ENCODE results near the gene MNX1. TPM values are rescaled to one million over a fixed set of nuclear protein-coding genes. Genes with fewer than 3 reads are reported as not detected.

Gene MNX1
- polyA plus RNA-seq, 4 donors, result 0.14 to 0.17 TPM; not detected in 2

DNA sequence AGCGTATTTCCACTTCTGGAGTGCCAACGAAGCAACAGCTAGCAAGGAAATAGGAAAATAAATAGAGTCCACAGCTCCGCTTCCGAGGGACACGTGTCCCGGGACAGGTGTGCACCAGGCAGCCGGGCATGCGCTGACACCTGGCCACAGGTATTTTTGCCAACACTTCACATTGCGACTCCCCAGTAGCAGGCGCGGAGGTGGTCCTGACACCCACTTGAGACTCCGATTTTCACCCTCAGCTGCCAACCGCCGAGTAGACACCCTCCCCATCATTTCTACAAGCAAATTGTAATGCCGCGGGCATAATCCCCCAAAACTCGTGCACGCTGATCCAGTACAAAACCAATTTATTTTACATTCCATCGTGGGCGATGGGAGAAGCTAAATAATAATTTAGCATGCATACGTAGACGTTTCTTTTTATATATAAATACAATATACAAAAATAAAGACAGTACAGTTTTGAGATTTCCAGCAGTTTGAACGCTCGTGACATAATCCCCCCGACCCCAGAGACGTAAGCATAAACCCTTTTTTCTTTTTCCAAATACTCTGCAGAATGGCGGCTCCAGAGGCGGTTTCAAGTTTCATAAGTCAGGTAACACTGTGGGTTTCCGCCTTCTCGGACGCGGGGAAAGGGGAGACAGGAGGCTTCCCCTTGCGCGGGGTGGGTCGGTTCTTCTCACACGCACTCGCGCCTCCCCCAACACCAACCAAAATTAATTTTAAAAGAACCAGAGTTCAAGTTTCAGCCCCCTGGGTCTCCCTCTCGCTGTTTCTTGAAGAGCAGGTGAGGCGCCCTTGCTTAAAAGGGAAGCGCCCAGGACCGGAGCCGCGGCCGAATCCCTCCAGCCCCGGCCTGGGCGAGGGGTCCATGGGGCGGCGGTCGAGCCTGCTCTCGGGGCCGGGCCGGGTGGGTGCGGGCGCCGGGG lies 5.7 kb downstream of the MNX1 start:
- no peak for DNase-seq (ENCODE audit: low read depth in 4 of 4, low spot score in 2 of 4)

DNA sequence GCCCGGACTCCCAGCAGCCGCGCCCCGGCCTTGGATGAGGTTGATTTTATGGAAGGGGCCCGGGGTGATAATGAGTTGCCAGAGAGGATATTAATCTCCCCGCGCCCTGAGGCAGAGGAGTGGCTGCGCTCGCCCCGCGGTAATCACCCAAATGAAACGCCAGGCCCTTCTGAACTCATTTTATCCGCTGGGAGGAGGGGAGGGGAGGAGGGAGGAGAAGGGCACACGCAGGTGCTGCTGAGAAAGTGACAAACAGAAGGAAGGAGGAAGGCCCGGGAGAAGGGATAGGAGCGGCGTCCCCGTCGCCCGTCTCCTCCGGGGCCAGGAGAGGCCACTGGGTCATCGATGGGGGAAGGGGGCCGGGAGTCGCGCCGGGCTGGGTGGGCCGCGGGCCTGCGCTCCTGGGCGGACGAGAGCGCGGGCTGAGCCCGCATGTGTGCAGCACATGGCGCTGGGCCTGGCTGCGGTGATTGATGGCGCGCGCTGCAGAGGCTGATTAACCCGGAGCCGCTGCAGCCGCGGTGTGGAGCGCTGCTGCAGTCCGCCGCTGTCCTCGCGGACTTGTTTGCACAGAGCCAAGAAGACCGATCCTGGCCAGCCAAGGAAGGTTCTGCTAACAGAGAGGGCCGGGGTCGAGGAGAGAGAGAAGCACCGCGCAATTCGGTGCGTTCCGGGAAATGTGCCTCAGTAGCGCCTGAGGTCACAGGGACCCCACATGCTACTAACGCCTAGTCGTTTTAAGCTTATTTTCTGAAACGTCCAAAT lies 6.5 kb downstream of the MNX1 start:
- DNase-seq (ENCODE audit: low read depth in 4 of 4, low spot score in 2 of 4), result no peak

DNA sequence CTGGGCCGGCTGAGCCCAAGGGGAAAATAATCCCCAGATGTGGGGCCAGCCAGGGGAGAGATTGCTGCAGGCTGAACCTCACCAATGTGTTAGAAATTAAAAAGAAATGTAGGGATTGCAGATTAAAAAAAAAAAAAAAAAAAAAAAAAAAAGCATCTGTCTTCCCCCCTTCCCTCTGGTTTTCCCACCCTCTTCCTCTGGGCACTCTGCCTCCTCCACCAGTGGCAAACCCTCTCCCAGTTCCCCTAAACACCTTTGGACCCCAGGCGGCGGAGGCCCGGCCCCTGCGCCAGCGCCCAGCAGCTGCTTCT lies 7.1 kb downstream of the MNX1 start:
- DNase-seq (ENCODE audit: low read depth in 4 of 4, low spot score in 2 of 4), result no peak

DNA sequence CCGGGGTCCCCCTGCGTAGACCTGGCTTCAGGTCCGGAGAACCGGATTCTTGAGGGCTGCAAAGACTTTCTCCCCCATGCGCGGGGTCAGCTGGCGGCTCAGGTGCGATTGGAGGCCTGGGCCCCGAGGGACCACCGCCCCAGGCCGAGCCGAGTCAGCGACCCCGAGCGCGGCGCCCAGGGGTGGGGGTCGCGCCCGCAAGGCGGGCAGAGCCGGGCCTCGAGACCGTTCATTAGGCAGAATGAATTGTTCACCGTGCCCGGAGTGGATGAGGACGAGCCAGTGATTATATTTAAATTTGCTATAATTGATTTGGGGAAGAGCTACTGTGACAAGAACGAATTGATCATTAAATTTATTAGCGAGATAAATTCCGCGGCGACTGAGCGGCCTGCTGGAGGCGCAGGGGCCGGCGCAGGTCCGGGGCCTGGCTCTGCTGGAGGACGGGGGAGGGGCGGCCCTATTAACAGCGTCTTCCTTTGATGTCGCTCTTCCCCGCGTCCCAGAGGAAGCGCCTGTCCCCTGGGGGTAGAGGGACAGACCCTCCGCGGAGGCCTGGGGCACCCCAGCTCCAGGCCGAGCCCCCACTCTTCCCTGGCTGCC lies 7.5 kb downstream of the MNX1 start:
- no peak for DNase-seq (ENCODE audit: low read depth in 4 of 4, low spot score in 2 of 4)

DNA sequence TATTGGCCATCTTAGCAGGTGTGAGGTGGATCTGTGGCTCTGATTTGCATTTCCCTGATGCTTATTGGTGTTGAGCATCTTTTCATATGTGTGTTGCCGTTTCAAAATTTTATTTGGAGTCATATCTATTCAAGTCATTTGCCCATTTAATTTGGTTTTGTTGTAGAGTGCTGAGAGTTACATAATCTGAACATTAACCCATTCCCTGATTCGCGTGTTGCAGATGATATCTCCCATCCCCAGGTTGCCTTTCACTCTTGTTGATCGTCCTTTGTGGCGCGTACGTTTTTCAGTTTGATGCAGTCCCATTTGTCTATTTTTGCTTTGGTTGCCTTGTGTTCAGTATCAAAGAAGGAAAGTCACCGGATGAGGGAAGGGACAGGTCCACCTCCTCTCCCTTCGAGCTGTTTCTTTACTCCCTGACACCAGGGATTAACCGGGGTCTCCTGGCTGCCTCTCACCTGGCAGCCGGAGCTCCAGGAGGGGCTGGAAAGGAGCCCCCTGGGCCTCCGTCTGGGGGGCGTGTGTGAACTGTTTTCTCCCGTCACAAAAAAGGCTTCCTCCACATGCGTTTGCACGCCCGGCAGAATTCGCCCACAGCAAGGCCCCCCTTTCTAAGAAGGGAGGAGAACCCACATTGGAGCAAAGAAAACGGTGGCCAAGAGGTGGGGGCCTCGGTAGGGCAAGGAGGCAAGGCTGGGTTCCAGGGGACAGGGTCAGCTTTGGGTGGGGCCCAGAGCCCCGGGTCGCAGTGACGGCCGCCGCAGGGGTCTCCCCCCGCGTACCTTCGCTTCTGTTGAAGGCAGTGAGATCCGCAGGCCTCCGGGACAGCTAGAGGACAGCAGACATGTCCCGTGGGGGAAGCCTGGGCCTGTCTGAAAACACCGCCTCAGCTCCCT lies 8.3 kb downstream of the MNX1 start:
- no peak for DNase-seq (ENCODE audit: low read depth in 4 of 4, low spot score in 2 of 4)

DNA sequence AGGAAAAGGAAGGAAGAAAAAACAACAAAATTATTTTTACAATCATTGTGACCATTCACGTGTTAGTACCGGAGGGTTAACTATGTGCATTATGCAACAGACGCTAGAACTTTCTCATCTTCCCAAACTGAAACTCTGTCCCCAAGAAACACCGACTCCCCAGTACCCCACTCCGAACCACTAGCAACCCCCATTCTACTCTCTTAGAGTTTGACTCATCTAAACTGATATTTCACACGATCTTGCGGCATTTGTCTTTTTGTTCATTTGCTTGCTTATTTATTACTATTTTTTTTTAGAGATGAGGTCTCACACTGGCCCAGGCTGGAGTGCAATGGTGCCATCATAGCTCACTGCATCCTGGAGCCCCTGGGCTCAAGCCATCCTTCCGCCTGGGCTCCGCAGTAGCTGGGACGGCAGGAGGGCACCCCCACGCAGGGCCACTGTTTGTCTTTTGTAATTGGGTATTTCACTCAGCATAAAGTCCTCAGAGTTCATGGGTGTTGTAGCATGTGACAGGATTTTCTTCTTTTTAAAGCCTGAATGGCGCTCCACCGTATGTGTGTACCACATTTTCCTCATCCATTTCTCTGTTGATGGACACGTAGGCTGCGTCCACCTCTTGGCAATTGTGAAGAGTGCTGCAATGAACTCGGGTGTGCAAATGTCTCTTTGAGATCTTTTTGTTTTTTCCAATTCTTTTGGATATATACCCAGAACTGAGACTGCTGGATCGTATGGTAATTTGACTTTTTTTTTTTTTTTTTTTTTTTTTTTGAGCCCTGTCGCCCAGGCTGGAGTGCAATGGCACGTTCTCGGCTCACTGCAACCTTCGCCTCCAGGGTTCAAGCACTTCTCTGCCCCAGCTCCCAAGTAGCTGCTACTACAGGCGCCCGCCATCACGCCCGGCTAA lies 9.5 kb downstream of the MNX1 start:
- no peak for DNase-seq (ENCODE audit: low read depth in 4 of 4, low spot score in 2 of 4)

DNA sequence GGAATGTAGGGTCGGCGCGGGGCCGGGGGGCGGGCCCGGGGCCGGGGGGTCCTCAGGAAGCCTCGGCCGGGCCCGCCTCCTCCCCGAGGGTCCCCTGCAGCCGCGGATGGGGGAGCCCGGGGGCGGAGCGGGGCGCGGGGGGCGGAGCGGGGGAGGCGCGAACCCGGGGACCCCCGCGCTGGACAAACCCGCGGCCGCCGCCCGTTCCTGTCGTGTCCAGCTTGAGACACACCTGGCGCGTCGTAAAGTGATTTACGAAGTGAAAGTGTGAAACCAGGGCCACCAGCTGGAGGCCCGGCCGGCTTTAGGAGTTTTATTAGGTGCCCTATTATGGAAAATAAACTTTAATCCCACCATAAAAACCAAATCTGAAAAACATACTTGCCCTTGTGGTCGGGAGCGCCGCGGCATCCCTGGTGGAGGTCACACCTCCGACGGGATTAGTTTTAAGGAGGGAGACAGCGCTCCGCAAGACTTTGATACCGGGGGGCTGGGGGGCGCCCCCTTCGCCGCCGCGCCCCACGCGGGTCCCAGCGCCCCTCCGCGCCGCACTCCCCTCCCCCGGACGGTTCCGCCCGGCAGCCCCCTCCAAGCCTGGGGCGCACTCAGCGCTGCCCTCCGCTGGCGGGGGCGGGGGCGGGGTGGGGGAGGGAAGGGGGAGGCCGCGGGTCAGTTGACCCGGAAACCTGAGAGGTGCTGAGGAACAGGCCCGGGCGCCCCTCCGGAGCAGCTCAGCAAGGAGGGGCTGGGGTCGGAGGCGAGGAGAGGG lies 10.3 kb downstream of the MNX1 start:
- DNase-seq (ENCODE audit: low read depth in 4 of 4, low spot score in 2 of 4), result no peak

DNA sequence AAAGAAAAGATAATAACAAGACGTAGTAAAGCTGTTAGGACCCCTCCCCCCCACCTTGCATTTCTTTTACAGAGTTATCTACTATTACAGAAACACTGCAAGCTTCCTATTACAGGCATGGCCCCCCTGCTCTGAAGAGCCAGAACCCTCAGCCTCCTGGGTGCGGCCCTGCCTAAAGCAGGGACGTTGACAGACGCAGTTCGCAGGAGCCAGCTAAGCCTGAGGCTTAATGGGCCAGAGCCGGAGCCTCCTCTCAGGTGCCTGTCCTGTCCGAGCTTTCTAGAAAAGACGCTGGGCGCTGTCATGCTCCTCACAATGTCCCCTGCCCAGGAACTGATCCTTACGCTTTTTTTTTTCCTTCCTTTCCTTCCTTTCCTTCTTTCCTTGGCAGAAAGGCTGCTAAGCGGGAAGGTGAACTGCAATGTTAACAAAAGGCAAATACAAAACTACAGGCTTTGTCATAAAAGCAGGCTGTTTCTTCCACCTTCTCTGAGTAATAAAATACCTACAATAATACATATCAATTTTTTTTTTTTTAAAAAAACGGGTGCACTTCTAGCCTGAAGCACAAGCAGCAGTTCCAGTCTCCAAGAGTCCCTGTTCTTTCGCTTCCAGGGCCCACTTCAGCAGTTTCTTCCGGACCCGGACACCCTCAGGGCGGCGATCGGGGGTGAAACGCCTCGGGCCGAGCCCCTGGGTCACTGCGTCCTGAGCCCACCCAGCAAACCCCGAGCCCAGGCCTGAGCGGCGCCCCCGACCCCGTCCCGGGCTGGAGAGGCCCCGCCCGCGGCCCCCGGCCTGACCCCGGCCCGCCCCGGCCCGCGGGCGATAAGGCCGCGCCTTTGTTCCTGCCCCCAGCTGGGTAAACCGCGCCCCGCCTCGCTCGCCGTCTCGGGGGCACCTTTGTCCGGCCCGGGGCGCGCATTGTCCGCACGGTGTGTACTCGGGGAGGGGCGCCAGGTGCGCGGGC lies 11.2 kb downstream of the MNX1 start:
- no peak for DNase-seq (ENCODE audit: low read depth in 4 of 4, low spot score in 2 of 4)

DNA sequence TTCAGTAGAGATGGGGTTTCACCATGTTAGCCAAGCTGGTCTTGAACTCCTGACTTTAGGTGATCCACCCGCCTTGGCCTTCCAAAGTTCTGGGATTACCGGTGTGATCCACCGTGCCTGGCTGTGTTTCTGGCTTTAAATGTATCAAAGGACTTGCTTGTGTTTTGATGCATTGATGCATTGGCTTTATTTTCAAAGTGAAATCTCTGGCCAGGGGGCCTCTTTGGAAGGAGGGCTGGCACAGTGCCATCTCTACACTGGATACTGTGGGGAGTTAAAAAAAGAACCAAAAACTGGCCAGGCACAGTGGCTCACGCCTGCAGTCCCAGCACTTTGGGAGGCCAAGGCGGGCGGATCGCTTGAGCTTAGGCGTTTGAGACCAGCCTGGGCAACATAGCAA lies 16.0 kb downstream of the MNX1 start:
- DNase-seq (ENCODE audit: low read depth in 4 of 4, low spot score in 2 of 4), result no peak

DNA sequence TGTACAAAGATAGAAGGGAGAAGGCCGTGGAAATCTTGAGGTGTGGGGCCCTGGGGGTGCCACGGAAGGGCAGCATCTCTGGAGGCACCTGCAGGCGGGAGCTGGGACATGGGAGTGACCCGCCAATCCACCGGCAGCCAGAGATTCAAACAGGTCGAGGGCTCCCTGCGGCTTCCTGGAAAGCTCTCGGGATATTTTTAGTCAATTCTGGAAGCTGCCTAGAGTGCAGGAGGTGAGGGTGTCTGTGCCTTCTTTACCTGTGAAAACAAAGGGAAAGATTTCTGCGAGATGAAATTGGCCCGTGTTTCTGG lies 16.6 kb downstream of the MNX1 start:
- no peak for DNase-seq (ENCODE audit: low read depth in 4 of 4, low spot score in 2 of 4)

DNA sequence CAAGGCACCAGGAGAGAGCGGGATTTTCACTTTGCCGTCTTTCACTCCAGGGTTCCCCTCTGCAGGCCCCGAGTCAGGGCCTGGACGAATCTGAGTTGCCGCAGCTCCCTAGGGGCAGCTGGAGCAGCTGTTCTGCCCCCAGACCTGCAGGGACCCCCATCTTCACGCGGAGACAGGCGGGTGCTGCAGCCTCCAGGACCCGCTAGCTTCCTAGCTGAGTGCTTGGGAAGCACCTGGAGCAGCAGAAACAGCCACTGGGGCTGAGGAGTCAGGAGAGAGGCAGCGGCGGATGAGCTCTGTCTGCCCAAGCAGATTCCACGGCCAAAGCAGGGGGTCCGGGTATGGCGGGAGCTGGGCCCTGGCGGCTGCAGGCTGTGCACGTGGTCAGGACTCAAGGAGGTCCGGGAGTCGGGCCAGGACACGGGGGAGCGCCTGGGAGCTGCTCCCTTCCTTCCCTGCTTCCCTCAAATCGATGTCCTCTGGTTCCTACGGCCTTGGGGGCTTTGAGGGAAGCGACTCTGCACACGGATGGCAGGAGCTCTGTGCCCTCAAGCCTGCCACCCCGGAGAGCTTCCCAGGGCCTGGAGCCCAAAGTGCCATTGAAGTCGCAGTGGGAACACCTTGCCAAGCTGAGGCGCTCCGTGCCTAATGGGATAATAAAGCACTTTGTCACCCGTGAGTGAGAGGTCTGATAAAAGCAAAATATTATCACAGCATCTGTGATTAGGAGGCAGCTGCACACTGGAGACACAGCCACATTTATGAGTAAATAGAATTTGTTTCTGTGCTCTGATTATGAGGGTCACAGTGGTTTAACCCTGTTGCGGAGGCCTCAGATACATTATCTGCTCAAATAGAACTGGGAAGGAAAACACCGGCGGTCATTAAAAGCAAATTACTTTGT lies 17.2 kb downstream of the MNX1 start:
- no peak for DNase-seq (ENCODE audit: low read depth in 4 of 4, low spot score in 2 of 4)

DNA sequence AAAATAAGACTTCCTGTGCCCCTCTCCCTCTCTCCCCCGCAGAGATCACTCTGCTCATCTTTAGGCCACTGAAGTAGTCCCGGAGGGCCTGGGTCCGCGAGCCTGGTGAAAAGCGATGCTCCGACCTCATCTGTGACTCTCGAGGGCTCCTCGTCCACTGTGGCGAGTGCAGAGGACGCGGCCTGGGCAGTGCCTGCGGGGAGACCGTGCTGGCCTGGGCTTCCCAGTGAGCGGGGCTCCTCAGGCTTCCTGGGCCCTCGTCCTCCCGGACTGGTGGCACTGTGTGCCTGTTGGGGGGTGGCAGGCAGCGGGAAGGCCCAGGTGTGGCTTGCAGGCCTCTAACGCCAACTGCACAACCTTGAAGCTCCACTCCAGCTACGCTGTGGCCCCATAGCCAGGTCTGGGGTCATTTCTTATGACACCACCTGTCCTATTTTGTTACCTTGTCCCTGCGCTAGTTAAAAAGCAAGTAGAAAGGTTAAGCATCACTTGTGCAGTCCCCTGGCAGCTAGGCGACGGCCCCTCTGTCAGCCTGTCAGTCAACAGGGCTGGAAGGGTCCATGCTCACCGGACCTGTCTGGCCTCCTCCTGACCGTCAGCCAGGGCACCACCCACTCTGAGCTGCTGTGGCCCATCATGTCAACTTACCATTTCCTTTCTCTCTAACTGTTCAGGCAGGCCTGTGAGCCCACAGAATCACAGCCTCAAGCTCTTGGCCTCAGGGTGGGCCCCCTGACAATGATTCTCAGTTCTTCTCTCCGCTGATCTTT lies 20.5 kb downstream of the MNX1 start:
- DNase-seq (ENCODE audit: low read depth in 4 of 4, low spot score in 2 of 4), result no peak

DNA sequence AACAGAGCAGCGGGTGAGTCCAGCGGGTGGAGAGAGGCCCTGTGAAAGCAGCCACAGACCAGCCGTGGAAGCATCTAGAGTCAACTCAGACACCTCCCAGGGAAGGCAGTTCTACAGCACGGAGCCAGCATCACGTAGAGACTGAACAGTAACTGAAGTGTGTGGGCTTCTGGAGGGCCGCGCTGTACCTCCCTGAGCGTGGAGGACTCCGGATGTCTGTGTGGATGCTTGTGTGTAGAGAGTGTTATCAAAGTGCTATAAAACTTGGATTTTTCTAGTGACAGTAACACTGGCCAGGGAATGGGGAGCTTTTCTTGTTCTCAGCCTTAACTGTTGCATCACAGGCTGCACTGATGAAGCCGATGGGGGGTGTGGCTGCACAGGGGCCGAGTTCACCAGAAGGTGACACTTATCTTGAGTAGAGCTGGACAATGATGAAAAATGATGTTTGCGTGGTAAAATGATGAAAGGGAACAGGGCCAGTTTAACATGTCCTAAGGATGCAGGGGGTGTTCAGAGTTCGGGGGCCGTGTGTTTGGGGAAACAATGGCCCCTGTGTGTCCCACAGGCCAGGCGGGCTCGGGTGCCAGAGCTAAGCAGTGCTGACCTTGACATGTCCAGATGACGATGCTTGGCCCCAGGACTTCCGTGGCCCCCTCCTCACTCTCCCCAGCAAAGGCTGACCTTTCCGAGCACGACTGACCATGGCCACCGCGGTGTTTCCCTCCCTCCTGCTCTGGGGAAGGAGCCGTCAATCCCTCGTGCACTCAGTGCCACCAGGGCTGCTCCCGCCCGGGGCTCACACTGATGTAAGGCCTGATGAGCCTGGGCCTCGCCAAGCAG lies 21.9 kb downstream of the MNX1 start:
- DNase-seq (ENCODE audit: low read depth in 4 of 4, low spot score in 2 of 4), result no peak

DNA sequence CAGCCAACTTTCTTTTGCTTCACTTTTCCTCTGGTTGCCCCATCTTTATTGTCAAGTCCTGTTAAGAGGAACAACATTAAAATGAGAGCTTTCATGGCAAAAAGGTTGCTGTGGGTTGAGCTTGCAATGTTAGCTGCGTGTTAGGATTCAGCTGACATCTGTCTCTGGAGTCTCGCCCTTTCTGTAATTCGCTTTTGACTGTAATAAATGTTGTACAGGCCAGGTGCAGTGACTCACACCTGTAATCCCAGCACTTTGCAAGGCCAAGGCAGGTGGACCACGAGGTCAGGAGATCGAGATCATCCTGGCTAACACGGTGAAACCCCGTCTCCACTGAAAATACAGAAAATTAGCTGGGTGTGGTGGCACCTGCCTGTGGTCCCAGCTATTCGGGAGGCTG lies 24.1 kb downstream of the MNX1 start:
- no peak for DNase-seq (ENCODE audit: low read depth in 4 of 4, low spot score in 2 of 4)

Measured in left renal cortex interstitium (tissue), 4 donors.